ENCODE results near the gene AGAP3.

DNA sequence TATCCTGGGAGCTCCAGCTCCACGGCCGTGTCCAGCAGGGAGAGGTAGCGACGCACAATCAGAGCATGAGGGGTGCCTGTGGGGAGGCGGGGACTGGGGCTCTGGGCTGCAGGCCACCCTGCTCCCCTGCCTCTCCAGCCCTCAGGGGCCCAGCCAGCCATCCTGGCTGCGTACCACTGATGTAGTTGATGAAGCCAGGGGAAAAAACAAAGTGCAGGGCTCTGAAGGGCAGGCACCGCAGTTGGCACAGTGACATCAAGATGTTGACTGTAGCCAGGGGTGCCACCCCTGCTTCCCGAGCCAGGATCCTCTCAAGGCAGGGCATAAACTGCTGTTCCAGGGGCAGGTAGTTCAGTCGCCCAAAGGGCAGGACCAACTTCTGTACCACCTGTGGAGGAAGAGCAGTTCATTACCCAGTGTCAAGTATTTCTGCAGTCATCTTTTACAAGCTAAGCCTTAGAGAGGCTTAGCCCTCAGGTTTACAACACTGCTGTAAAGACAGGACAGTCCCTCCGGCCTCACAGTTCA lies 8.5 kb upstream of the AGAP3 start:
- no peak for TF ChIP-seq PAX5 (IDR thresholded peaks at IDR 0.05; ENCODE audit: insufficient read depth, low read length, severe bottlenecking)
- TF ChIP-seq TAF1 (IDR thresholded peaks at IDR 0.05; ENCODE audit: low read depth, low read length) = no peak
- no peak for TF ChIP-seq POLR2AphosphoS5 (IDR thresholded peaks at IDR 0.05; ENCODE audit: low read depth, low read length)
- TF ChIP-seq SPI1 (IDR thresholded peaks at IDR 0.05; ENCODE audit: low read depth, low read length) = no peak

Measured in GM12891 (cell line).